Keratinocyte (primary cell): ENCODE measurements around the gene CHI3L2. TPM values are rescaled to one million over a fixed set of nuclear protein-coding genes. Genes with fewer than 3 reads are reported as not detected.
"Not testable (repeated sequence)": the region's sequence is repeated elsewhere in the genome, so short reads cannot be mapped to it uniquely, and the experiment has no call there.

Source experiments
- DNase-seq: peaks from one replicate; pipeline ENCODE4 v3.0.0-alpha.2; 2011; ENCODE audit warnings: low read depth, missing footprints, low spot score
- FAIRE-seq: peaks from 2 replicates; lab custom pipeline; 2011; peaks lifted over from hg19 to GRCh38; lab: Jason Lieb, UNC
- H2AFZ ChIP-seq: 2 replicates; pipeline ENCODE4 v1.6.0; 2012; ENCODE audit warnings: low read length, control low read depth, inconsistent platforms; ENCODE audit not compliant: control insufficient read depth
- H3K27ac ChIP-seq: 2 replicates; pipeline ENCODE4 v1.5.1; 2011; ENCODE audit warnings: low read length; ENCODE audit not compliant: control insufficient read depth, insufficient read depth
- H3K27me3 ChIP-seq: 3 replicates; pipeline ENCODE4 v1.6.0; 2011; ENCODE audit warnings: low read length; ENCODE audit not compliant: control insufficient read depth, insufficient read depth; ENCODE audit errors: extremely low read depth
- H3K36me3 ChIP-seq, 2 experiments: 2 replicates in 1 of 2; 3 replicates in 1 of 2; pipeline ENCODE4 v1.5.1; 2011; ENCODE audit warnings: low read length in 2 of 2, mild to moderate bottlenecking in 1 of 2; ENCODE audit not compliant: control insufficient read depth in 2 of 2, insufficient read depth in 2 of 2; ENCODE audit errors: extremely low read depth in 1 of 2
- H3K4me1 ChIP-seq: 3 replicates; pipeline ENCODE4 v1.5.1; 2011; ENCODE audit warnings: low read length; ENCODE audit not compliant: control insufficient read depth, insufficient read depth; ENCODE audit errors: extremely low read depth
- H3K4me2 ChIP-seq: 3 replicates; pipeline ENCODE4 v1.6.0; 2011; ENCODE audit warnings: low read depth, low read length; ENCODE audit not compliant: control insufficient read depth, insufficient read depth; ENCODE audit errors: extremely low read depth
- H3K4me3 ChIP-seq, 3 experiments: fragments of 200-600 bp in 1 of 3; sonication (generic) in 1 of 3; 2 replicates in 2 of 3; 3 replicates in 1 of 3; pipeline ENCODE4 v1.5.1; 2011 to 2016; ENCODE audit warnings: low read length in 3 of 3, mild to moderate bottlenecking in 3 of 3, control low read depth in 2 of 3, inconsistent platforms in 1 of 3, low read depth in 1 of 3, mixed read lengths in 1 of 3, mixed run types in 1 of 3, moderate library complexity in 1 of 3; ENCODE audit not compliant: control insufficient read depth in 2 of 3, insufficient read depth in 2 of 3; ENCODE audit errors: extremely low read depth in 1 of 3
- H3K79me2 ChIP-seq: 2 replicates; pipeline ENCODE4 v1.6.0; 2012; ENCODE audit warnings: low read length; ENCODE audit not compliant: control insufficient read depth, insufficient read depth
- H3K9ac ChIP-seq: 3 replicates; pipeline ENCODE4 v1.6.0; 2011; ENCODE audit warnings: low read length; ENCODE audit not compliant: control insufficient read depth, insufficient read depth; ENCODE audit errors: extremely low read depth
- H3K9me1 ChIP-seq: 3 replicates; pipeline ENCODE4 v1.6.0; 2011; ENCODE audit warnings: low read length; ENCODE audit not compliant: control insufficient read depth, insufficient read depth; ENCODE audit errors: extremely low read depth
- H3K9me3 ChIP-seq: 2 replicates; pipeline ENCODE4 v1.5.1; 2012; ENCODE audit warnings: low read depth, low read length; ENCODE audit not compliant: control insufficient read depth
- H4K20me1 ChIP-seq: 3 replicates; pipeline ENCODE4 v1.6.0; 2011; ENCODE audit warnings: low read length; ENCODE audit not compliant: control insufficient read depth, insufficient read depth; ENCODE audit errors: extremely low read depth
- CTCF ChIP-seq, 3 experiments: IDR thresholded peaks in 1 of 3; conservative IDR thresholded peaks in 1 of 3; optimal IDR thresholded peaks in 1 of 3; 2 replicates in 2 of 3; 3 replicates in 1 of 3; pipeline versions ENCODE3 to v1.5.1; 2011; ENCODE audit warnings: low read length in 3 of 3, mild to moderate bottlenecking in 3 of 3, moderate library complexity in 2 of 3, control low read depth in 1 of 3, inconsistent platforms in 1 of 3; ENCODE audit not compliant: insufficient read depth in 2 of 3; ENCODE audit errors: extremely low read depth in 1 of 3
- EZH2 ChIP-seq: IDR thresholded peaks from one replicate; pipeline ENCODE4 v1.6.1; 2012; ENCODE audit warnings: inconsistent platforms, mild to moderate bottlenecking, low read length, moderate library complexity
- dilution Hi-C: fragments of 300-500 bp; cut with MboI; formaldehyde crosslinking; loops from one replicate; pipeline ENCODE4 v1.7.0; 2020; ENCODE audit warnings: low sequenced_read_pairs; ENCODE audit not compliant: extremely low pct_ligation_motif_present
- polyA plus RNA-seq, 5 experiments: library from polyadenylated mRNA; depleted of rRNA in 3 of 5; stranded (reverse) in 3 of 5; stranded (forward) in 1 of 5; unstranded in 1 of 5; fragments of >200 nt; gene quantifications; 1 replicate in 1 of 5; 2 replicates in 3 of 5; 3 replicates in 1 of 5; pipeline versions ENCODE4 v1.2.1 to v1.2.3, GENCODE V29; 2011 to 2012; ENCODE audit warnings: missing spikeins in 2 of 5, low read depth in 1 of 5, low replicate concordance in 1 of 5

CHI3L2 gene
- polyA plus RNA-seq, 1 donor (not counting 4 experiments of a cell fraction or from before 2014, with no cell fraction given): 2.5 TPM

GRCh38 chr1:111214884-111215283 is 12.6 kb upstream of the CHI3L2 start:
- Histone ChIP-seq H3K36me3 (no peaks in the 10 kb centered on the region), H4K20me1 (no peaks in the 10 kb centered on the region), H3K27me3 (no peaks in the 10 kb centered on the region), H3K9me1 (no peaks in the 10 kb centered on the region), H3K9me3 (no peaks in the 10 kb centered on the region), H3K9ac (peak overlapping the region; percentile 29), H3K4me2 (peak overlapping the region; percentile 27), H2AFZ (no peak overlapping the region), H3K4me3 (no peak overlapping the region), H3K27ac (peak overlapping the region; percentile 52), H3K79me2 (no peaks in the 10 kb centered on the region), H3K4me1 (peaks cover 28% of the 10 kb centered on the region)
- dilution Hi-C loops: no loop called here
- no peak for DNase-seq
- TF ChIP-seq EZH2: no peak
- FAIRE-seq: no peak

GRCh38 chr1:111215285-111215684 is 12.2 kb upstream of the CHI3L2 start:
- H3K4me3 ChIP-seq, H3K79me2 ChIP-seq, H3K9me3 ChIP-seq, H3K9me1 ChIP-seq, FAIRE-seq, H2AFZ ChIP-seq, dilution Hi-C loops, H3K9ac ChIP-seq, DNase-seq, H4K20me1 ChIP-seq, H3K36me3 ChIP-seq, H3K27me3 ChIP-seq: not testable (repeated sequence)
- peaks cover 24% of the 10 kb centered on the region for H3K4me1 ChIP-seq
- H3K27ac ChIP-seq: peak overlapping the region; percentile 52
- peak overlapping the region; percentile 27 for H3K4me2 ChIP-seq

GRCh38 chr1:111216751-111217150 is 10.8 kb upstream of the CHI3L2 start:
- FAIRE-seq: no peak
- DNase-seq: no peak
- Histone ChIP-seq H3K4me1 (peaks cover 28% of the 10 kb centered on the region), H4K20me1 (no peaks in the 10 kb centered on the region), H3K9me3 (no peaks in the 10 kb centered on the region), H3K9me1 (no peaks in the 10 kb centered on the region), H3K4me2 (no peak overlapping the region), H2AFZ (no peak overlapping the region), H3K9ac (no peak overlapping the region), H3K36me3 (no peaks in the 10 kb centered on the region), H3K79me2 (no peaks in the 10 kb centered on the region), H3K4me3 (no peak overlapping the region), H3K27me3 (no peaks in the 10 kb centered on the region), H3K27ac (no peak overlapping the region)
- dilution Hi-C loops: no loop called here
- TF ChIP-seq CTCF (optimal IDR thresholded peaks at IDR 0.05 in 1 of 3, IDR thresholded peaks at IDR 0.05 in 1 of 3, conservative IDR thresholded peaks at IDR 0.05 in 1 of 3; ENCODE audit: extremely low read depth in 1 of 3, insufficient read depth in 2 of 3, low read length in 3 of 3): no peak
- TF ChIP-seq EZH2: no peak
